MCF 10A (cell line): ENCODE results near the gene TRPM6. TPM values are rescaled to one million over a fixed set of nuclear protein-coding genes. Genes with fewer than 3 reads are reported as not detected.
"Not testable (repeated sequence)": the region's sequence is repeated elsewhere in the genome, so short reads cannot be mapped to it uniquely, and the experiment has no call there.

Source experiments
- BruUV-seq: library from RNA; stranded (reverse); fragments of 400-500 nt; replicated peaks from 2 replicates; lab custom pipeline; 2021; lab: Mats Ljungman, UMichigan
- CTCF ChIA-PET: fragments of 300-600 bp; sonication (Branson Sonifier 250); formaldehyde crosslinking; extraction: SDS; loops from one replicate; lab custom pipeline; 2021; ENCODE audit warnings: antibody characterized with exemption, inconsistent platforms; lab: Yijun Ruan, JAX
- POLR2A ChIA-PET: fragments of 300-600, 350-650 bp; sonication (Branson Sonifier 250); formaldehyde crosslinking; extraction: SDS; loops from one replicate; lab custom pipeline; 2020; ENCODE audit warnings: antibody characterized with exemption, inconsistent platforms; lab: Yijun Ruan, JAX
- DNase-seq: peaks from one replicate; pipeline ENCODE4 v3.0.0-alpha.2; 2018; ENCODE audit not compliant: unreplicated experiment
- H3K27ac Mint-ChIP-seq: one replicate; pipeline ENCODE4 v1.8.0; 2022; ENCODE audit warnings: mild to moderate bottlenecking, low read depth, mixed read lengths; ENCODE audit not compliant: unreplicated experiment
- H3K27me3 Mint-ChIP-seq: one replicate; pipeline ENCODE4 v1.8.0; 2022; ENCODE audit warnings: mixed read lengths; ENCODE audit not compliant: insufficient read depth, unreplicated experiment
- H3K36me3 Mint-ChIP-seq: one replicate; pipeline ENCODE4 v1.8.0; 2022; ENCODE audit warnings: mild to moderate bottlenecking, moderate library complexity, mixed read lengths; ENCODE audit not compliant: insufficient read depth, unreplicated experiment
- H3K4me1 Mint-ChIP-seq: one replicate; pipeline ENCODE4 v1.8.0; 2022; ENCODE audit warnings: mixed read lengths; ENCODE audit not compliant: insufficient read depth, unreplicated experiment
- H3K4me3 Mint-ChIP-seq: one replicate; pipeline ENCODE4 v1.8.0; 2022; ENCODE audit warnings: mild to moderate bottlenecking, moderate library complexity, mixed read lengths; ENCODE audit not compliant: unreplicated experiment
- H3K9me3 Mint-ChIP-seq: one replicate; pipeline ENCODE4 v1.8.0; 2022; ENCODE audit warnings: mixed read lengths; ENCODE audit not compliant: unreplicated experiment
- intact Hi-C: fragments of 100-400 bp; cut with micrococcal nuclease; formaldehyde crosslinking; loops from 2 replicates; pipeline ENCODE4 v1.14.1; 2022
- total RNA-seq: library from RNA; stranded (reverse); gene quantifications from 2 replicates; pipeline ENCODE4 v1.2.3, GENCODE V29; 2022
- TF ChIP-seq, protein P1 (sequence below): fragments of 200-600 bp; IDR thresholded peaks from one replicate; pipeline ENCODE4 v1.8.0; 2022; ENCODE audit warnings: antibody characterized with exemption, mild to moderate bottlenecking; ENCODE audit not compliant: unreplicated experiment

The TRPM6 gene
- total RNA-seq, 1 experiment from 2014 or later: not detected

DNA sequence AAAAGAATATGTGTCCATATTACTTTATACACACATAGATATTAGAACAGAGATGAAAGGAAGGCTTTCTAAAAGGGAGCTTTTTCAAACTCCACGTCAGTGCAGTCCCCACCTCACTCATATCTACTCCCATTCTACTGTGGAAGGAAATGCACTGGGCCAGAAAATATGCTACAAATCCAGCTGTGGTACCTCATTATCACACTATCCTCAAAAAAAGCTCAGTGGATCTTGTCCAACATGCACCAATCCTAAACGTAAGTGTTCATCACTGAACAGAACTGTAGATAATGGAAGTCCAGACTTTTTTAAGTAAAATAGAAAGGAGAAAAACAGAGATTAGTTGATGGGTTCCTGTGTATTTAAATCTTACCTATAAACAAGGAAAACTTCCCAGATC, 27.9 kb downstream of the TRPM6 start:
- peaks cover 7% of the 10 kb centered on the region for H3K4me1 Mint-ChIP-seq
- intact Hi-C loops: no loop called here
- H3K27ac Mint-ChIP-seq: no peak overlapping the region
- no peaks in the 10 kb centered on the region for H3K9me3 Mint-ChIP-seq
- TF ChIP-seq, protein P1, sequence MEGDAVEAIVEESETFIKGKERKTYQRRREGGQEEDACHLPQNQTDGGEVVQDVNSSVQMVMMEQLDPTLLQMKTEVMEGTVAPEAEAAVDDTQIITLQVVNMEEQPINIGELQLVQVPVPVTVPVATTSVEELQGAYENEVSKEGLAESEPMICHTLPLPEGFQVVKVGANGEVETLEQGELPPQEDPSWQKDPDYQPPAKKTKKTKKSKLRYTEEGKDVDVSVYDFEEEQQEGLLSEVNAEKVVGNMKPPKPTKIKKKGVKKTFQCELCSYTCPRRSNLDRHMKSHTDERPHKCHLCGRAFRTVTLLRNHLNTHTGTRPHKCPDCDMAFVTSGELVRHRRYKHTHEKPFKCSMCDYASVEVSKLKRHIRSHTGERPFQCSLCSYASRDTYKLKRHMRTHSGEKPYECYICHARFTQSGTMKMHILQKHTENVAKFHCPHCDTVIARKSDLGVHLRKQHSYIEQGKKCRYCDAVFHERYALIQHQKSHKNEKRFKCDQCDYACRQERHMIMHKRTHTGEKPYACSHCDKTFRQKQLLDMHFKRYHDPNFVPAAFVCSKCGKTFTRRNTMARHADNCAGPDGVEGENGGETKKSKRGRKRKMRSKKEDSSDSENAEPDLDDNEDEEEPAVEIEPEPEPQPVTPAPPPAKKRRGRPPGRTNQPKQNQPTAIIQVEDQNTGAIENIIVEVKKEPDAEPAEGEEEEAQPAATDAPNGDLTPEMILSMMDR: no peak
- no TSS peak for BruUV-seq
- DNase-seq: no peak
- no peaks in the 10 kb centered on the region for H3K27me3 Mint-ChIP-seq
- CTCF ChIA-PET: interaction anchor here (0.6 to 1.1 kb wide), 3 partner anchors 27 to 233 kb away, joined by 3 read pairs; no protein-coding TSS in a partner anchor
- no peak overlapping the region for H3K4me3 Mint-ChIP-seq
- no peaks in the 10 kb centered on the region for H3K36me3 Mint-ChIP-seq
- POLR2A ChIA-PET: interaction anchor here (0.6 kb wide), 1 partner anchor 15 kb away, joined by 3 read pairs; no protein-coding TSS in a partner anchor

- DNase-seq: peak; percentile 10
- intact Hi-C loops: no loop called here
- TF ChIP-seq, protein P1: no peak
- ChIA-PET POLR2A (interaction anchor here (0.6 kb wide), 1 partner anchor 16 kb away, joined by 3 read pairs; no protein-coding TSS in a partner anchor), CTCF (interaction anchor here (0.6 to 1.1 kb wide), 3 partner anchors 28 to 232 kb away, joined by 3 read pairs; no protein-coding TSS in a partner anchor)
- no peak overlapping the region for H3K27ac Mint-ChIP-seq
- no peak overlapping the region for H3K4me3 Mint-ChIP-seq
- H3K9me3 Mint-ChIP-seq: no peaks in the 10 kb centered on the region
- no peaks in the 10 kb centered on the region for H3K36me3 Mint-ChIP-seq
- peaks cover 7% of the 10 kb centered on the region for H3K4me1 Mint-ChIP-seq
- no peaks in the 10 kb centered on the region for H3K27me3 Mint-ChIP-seq
- BruUV-seq: no TSS peak
These were observed 28.8 kb downstream of the TRPM6 start for GRCh38 chr9:74858751-74859414.

- Mint-ChIP-seq H3K9me3 (no peaks in the 10 kb centered on the region), H3K4me1 (peaks cover 4% of the 10 kb centered on the region), H3K36me3 (no peaks in the 10 kb centered on the region), H3K27ac (no peak overlapping the region), H3K4me3 (no peak overlapping the region), H3K27me3 (no peaks in the 10 kb centered on the region)
- TF ChIP-seq, protein P1: no peak
- intact Hi-C loops: no loop called here
- ChIA-PET POLR2A (no interaction called here), CTCF (interaction anchor here (0.7 kb wide), 1 partner anchor 63 kb away, joined by 3 read pairs; no protein-coding TSS in a partner anchor)
- no peak for DNase-seq
- BruUV-seq: no TSS peak
These were observed 30.7 kb downstream of the TRPM6 start for GRCh38 chr9:74856989-74857388.

GRCh38 chr9:74855072-74855471, 32.6 kb downstream of the TRPM6 start:
- TF ChIP-seq, protein P1: no peak
- ChIA-PET CTCF (interaction anchor here (0.6 to 1.0 kb wide), 2 partner anchors 13 to 97 kb away, joined by 3 to 4 read pairs; no protein-coding TSS in a partner anchor), POLR2A (no interaction called here)
- H3K4me1 Mint-ChIP-seq: no peaks in the 10 kb centered on the region
- no peaks in the 10 kb centered on the region for H3K36me3 Mint-ChIP-seq
- H3K27me3 Mint-ChIP-seq: no peaks in the 10 kb centered on the region
- intact Hi-C loops: no loop called here
- DNase-seq: no peak
- no TSS peak for BruUV-seq
- H3K9me3 Mint-ChIP-seq: no peaks in the 10 kb centered on the region
- no peak overlapping the region for H3K27ac Mint-ChIP-seq
- no peak overlapping the region for H3K4me3 Mint-ChIP-seq

GRCh38 chr9:74853024-74853423, 34.7 kb downstream of the TRPM6 start:
- H3K4me3 Mint-ChIP-seq, H3K27me3 Mint-ChIP-seq, H3K9me3 Mint-ChIP-seq, H3K4me1 Mint-ChIP-seq, POLR2A ChIA-PET, intact Hi-C loops, H3K27ac Mint-ChIP-seq, BruUV-seq, DNase-seq, H3K36me3 Mint-ChIP-seq: not testable (repeated sequence)
- CTCF ChIA-PET: interaction anchor here (0.7 kb wide), 1 partner anchor 104 kb away, joined by 3 read pairs; no protein-coding TSS in a partner anchor
